GM12875 (cell line): ENCODE data around the gene FAM131B.

ENCODE experiments used
- H3K4me3 ChIP-seq: one replicate; pipeline ENCODE4 v1.5.1; 2011; ENCODE audit warnings: low read depth, low read length, control low read depth
- CTCF ChIP-seq: IDR thresholded peaks from 2 replicates; pipeline ENCODE4 v1.5.1; 2011; ENCODE audit warnings: low read depth, mild to moderate bottlenecking, control low read depth, inconsistent platforms, low read length, moderate library complexity, borderline replicate concordance; ENCODE audit not compliant: insufficient read depth

The FAM131B gene

DNA sequence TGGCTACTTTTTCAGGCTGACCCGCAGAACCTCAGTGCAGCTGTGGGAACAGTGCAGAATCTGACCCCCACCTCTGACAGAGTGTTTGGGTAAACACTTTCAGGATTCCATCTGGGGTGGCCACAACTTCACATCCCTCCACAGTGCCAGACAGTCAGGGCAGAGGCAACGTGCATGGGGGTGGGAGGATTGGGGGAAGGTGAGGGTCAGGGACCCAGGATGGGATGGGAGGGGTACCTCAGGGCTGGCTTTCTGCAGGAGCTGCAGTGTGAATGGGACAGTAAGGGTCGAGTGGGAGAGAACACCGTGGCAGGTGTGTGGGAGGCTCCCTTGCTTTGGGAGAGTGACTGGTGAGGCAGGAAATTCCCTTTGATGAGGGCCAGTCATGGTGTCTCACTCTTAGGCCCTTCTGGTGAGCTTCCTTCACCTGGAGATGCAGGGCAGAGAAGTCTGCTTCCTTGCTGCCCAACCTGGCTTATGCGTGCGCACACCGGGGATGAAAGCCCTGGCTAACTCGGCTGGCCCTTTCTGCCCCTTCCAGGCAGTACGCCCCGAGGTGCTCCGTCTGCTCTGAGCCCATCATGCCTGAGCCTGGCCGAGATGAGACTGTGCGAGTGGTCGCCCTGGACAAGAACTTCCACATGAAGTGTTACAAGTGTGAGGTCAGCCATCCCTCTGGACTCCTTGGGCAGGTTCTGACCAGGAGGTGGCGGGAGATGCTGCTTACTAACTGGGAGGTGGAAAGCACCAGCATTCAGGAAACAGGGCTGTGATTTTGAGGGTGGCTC, 27.0 kb upstream of the FAM131B start:
- no peak overlapping the region for H3K4me3 ChIP-seq
- no peak for TF ChIP-seq CTCF

DNA sequence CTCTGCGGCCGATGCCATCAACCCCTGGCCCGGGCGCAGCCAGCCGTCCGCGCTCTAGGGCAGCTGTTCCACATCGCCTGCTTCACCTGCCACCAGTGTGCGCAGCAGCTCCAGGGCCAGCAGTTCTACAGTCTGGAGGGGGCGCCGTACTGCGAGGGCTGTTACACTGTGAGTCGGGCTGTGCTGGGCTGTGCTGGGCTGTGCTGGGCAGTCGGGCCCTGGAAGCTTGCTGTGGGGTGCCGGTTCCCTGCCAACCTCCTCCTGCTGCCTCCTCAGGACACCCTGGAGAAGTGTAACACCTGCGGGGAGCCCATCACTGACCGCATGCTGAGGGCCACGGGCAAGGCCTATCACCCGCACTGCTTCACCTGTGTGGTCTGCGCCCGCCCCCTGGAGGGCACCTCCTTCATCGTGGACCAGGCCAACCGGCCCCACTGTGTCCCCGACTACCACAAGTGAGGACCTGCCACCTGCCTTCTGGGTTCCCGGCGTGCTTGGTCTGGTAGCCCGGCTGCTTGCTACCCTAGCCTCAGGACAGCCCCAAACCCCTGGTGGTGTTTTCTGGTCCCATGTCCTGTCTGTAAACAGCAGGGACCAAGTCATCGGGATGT, 26.1 kb upstream of the FAM131B start:
- no peak overlapping the region for H3K4me3 ChIP-seq
- TF ChIP-seq CTCF: no peak

DNA sequence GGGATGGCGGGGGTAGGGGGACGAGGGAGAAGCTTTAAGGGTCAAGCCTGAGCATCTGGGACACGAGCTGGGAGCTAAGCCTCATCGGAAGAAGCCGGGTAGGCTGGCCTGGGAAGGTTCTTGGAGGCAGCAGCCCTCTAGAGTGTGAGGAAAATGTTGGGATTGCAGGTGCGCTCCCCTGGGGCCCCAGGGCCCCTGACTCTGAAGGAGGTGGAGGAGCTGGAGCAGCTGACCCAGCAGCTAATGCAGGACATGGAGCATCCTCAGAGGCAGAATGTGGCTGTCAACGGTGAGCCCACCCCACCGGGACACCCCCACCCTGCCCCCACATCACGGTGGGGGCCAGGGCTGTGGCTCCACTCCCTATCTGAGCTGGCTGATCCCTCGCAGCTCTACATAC, 25.5 kb upstream of the FAM131B start:
- no peak overlapping the region for H3K4me3 ChIP-seq
- no peak for TF ChIP-seq CTCF

- no peak overlapping the region for H3K4me3 ChIP-seq
- TF ChIP-seq CTCF: no peak
Measured at GRCh38 chr7:143387156-143387975, 24.9 kb upstream of the FAM131B start.

DNA sequence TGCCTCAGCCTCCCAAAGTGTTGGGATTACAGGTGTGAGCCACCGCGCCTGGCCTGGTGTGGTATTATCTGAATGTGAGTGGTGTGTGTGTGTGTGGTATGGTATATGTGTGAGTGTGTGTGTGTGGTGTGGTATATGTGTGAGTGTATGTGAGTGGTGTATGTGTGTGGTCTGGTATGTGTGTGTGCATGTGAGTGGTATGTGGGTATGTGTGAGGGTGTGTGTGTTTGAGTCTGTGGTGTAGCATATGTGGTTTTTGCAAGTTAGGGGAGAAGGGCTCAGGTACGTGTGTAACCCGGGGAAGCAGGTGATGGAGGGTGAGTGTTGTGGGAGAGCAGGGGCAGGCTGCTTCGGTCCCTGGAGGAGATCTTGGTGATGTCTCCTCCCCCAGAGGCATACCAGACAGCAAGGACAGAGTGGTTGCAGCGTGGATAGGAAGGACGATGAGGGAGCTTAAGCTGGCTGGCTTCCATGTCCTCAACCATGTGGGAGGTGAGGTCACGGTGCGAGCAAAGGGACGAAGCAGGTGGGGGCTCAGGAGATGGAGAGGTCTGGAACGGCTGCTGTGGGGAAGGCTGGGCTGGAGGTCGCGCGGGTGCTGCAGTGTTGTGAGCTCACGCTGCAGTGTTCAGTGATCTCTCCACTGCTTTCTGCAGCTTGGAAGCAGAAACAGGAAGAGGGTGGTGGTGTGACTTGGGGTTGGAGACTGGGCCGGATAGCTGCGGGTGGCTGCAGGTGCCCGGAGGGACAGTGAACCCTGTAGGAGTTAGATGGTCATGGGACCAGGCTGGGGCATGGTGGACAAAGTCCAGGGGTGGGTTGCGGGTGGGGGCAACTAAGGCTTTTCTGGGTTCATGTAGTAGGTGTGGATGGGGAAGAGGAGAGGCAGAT, 23.6 kb upstream of the FAM131B start:
- no peak for TF ChIP-seq CTCF
- no peak overlapping the region for H3K4me3 ChIP-seq
